Measurements from ENCODE around the gene PPP2R3A.
"Not testable (repeated sequence)": the region's sequence is repeated elsewhere in the genome, so short reads cannot be mapped to it uniquely, and the experiment has no call there.

PPP2R3A gene

GRCh38 chr3:136146981-136147729 lies 181.6 kb downstream of the PPP2R3A start:
- in situ Hi-C loops (cut with HindIII; ENCODE audit: low sequenced_read_pairs), result no loop called here

GRCh38 chr3:136149667-136150066 lies 184.1 kb downstream of the PPP2R3A start:
- in situ Hi-C loops (cut with HindIII; ENCODE audit: low sequenced_read_pairs), result no loop called here

- in situ Hi-C loops (cut with HindIII; ENCODE audit: low sequenced_read_pairs), result no loop called here
Measured at GRCh38 chr3:136151219-136151618, 185.7 kb downstream of the PPP2R3A start.

GRCh38 chr3:136152176-136152843 lies 186.8 kb downstream of the PPP2R3A start:
- in situ Hi-C loops (cut with HindIII; ENCODE audit: low sequenced_read_pairs), result no loop called here

- in situ Hi-C loops (cut with HindIII; ENCODE audit: low sequenced_read_pairs), result no loop called here
Measured at GRCh38 chr3:136152963-136153362, 187.4 kb downstream of the PPP2R3A start.

GRCh38 chr3:136161516-136161915 lies 196.0 kb downstream of the PPP2R3A start:
- in situ Hi-C loops (cut with HindIII; ENCODE audit: low sequenced_read_pairs), result no loop called here

GRCh38 chr3:136162322-136162721 lies 196.8 kb downstream of the PPP2R3A start:
- in situ Hi-C loops (cut with HindIII; ENCODE audit: low sequenced_read_pairs), result no loop called here

- in situ Hi-C loops (cut with HindIII; ENCODE audit: low sequenced_read_pairs), result not testable (repeated sequence)
Measured at GRCh38 chr3:136163607-136164006, 198.1 kb downstream of the PPP2R3A start.

- in situ Hi-C loops (cut with HindIII; ENCODE audit: low sequenced_read_pairs), result no loop called here
Measured at GRCh38 chr3:136166507-136166906, 201.0 kb downstream of the PPP2R3A start.

GRCh38 chr3:136168236-136168635 lies 202.7 kb downstream of the PPP2R3A start:
- in situ Hi-C loops (cut with HindIII; ENCODE audit: low sequenced_read_pairs), result not testable (repeated sequence)

GRCh38 chr3:136171097-136171542 lies 205.6 kb downstream of the PPP2R3A start:
- in situ Hi-C loops (cut with HindIII; ENCODE audit: low sequenced_read_pairs), result loop anchor here (10.0 kb wide), 1 partner anchor 206 kb away; the partner anchor contains the start of gene PPP2R3A

- in situ Hi-C loops (cut with HindIII; ENCODE audit: low sequenced_read_pairs), result loop anchor here (10.0 kb wide), 1 partner anchor 209 kb away; the partner anchor contains the start of gene PPP2R3A
Measured at GRCh38 chr3:136173939-136174490, 208.5 kb downstream of the PPP2R3A start.

GRCh38 chr3:136177876-136178275 lies 212.3 kb downstream of the PPP2R3A start:
- in situ Hi-C loops (cut with HindIII; ENCODE audit: low sequenced_read_pairs), result loop anchor here (5.0 to 10.0 kb wide), 3 partner anchors 36 to 213 kb away; partner anchors contain the start of gene PPP2R3A

GRCh38 chr3:136181741-136182140 lies 216.2 kb downstream of the PPP2R3A start:
- in situ Hi-C loops (cut with HindIII; ENCODE audit: low sequenced_read_pairs), result no loop called here

GRCh38 chr3:136184703-136185102 lies 219.2 kb downstream of the PPP2R3A start:
- in situ Hi-C loops (cut with HindIII; ENCODE audit: low sequenced_read_pairs), result no loop called here

- in situ Hi-C loops (cut with HindIII; ENCODE audit: low sequenced_read_pairs), result no loop called here
Measured at GRCh38 chr3:136186344-136186743, 220.8 kb downstream of the PPP2R3A start.

- in situ Hi-C loops (cut with HindIII; ENCODE audit: low sequenced_read_pairs), result no loop called here
Measured at GRCh38 chr3:136186846-136187245, 221.3 kb downstream of the PPP2R3A start.

- in situ Hi-C loops (cut with HindIII; ENCODE audit: low sequenced_read_pairs), result no loop called here
Measured at GRCh38 chr3:136187868-136188267, 222.3 kb downstream of the PPP2R3A start.

GRCh38 chr3:136189043-136189442 lies 223.5 kb downstream of the PPP2R3A start:
- in situ Hi-C loops (cut with HindIII; ENCODE audit: low sequenced_read_pairs), result no loop called here

GRCh38 chr3:136189859-136190617 lies 224.5 kb downstream of the PPP2R3A start:
- in situ Hi-C loops (cut with HindIII; ENCODE audit: low sequenced_read_pairs), result loop anchor here (10.0 kb wide), 1 partner anchor 565 kb away; the partner anchor contains the start of gene STAG1

- in situ Hi-C loops (cut with HindIII; ENCODE audit: low sequenced_read_pairs), result loop anchor here (10.0 kb wide), 1 partner anchor 563 kb away; the partner anchor contains the start of gene STAG1
Measured at GRCh38 chr3:136192195-136192594, 226.7 kb downstream of the PPP2R3A start.

Data from endothelial cell of hepatic sinusoid (primary cell).